GM12873 (cell line): ENCODE measurements around the gene SLC26A9.

Experiments
- CTCF ChIP-seq: IDR thresholded peaks from 2 replicates; pipeline ENCODE4 v1.5.1; 2012; ENCODE audit warnings: low read depth, mild to moderate bottlenecking, moderate library complexity, low read length, control low read depth; ENCODE audit not compliant: insufficient read depth; ENCODE audit errors: missing control alignments

SLC26A9 gene

GRCh38 chr1:205972491-205973168, 29.4 kb upstream of the SLC26A9 start:
- no peak for TF ChIP-seq CTCF

- no peak for TF ChIP-seq CTCF
Measured at GRCh38 chr1:205972081-205972480, 28.8 kb upstream of the SLC26A9 start.

GRCh38 chr1:205971082-205971481, 27.8 kb upstream of the SLC26A9 start:
- no peak for TF ChIP-seq CTCF

- no peak for TF ChIP-seq CTCF
Measured at GRCh38 chr1:205970486-205970885, 27.2 kb upstream of the SLC26A9 start.

GRCh38 chr1:205969229-205969628, 26.0 kb upstream of the SLC26A9 start:
- TF ChIP-seq CTCF, result no peak

- no peak for TF ChIP-seq CTCF
Measured at GRCh38 chr1:205967554-205968335, 24.5 kb upstream of the SLC26A9 start.

- TF ChIP-seq CTCF, result no peak
Measured at GRCh38 chr1:205965036-205965884, 22.0 kb upstream of the SLC26A9 start.
